ENCODE data around the gene WRNIP1.
A peak's percentile ranks its signal among the peaks of the same experiment; 100 is the strongest.
"Not testable (repeated sequence)": the region's sequence is repeated elsewhere in the genome, so short reads cannot be mapped to it uniquely, and the experiment has no call there.

WRNIP1 gene

DNA sequence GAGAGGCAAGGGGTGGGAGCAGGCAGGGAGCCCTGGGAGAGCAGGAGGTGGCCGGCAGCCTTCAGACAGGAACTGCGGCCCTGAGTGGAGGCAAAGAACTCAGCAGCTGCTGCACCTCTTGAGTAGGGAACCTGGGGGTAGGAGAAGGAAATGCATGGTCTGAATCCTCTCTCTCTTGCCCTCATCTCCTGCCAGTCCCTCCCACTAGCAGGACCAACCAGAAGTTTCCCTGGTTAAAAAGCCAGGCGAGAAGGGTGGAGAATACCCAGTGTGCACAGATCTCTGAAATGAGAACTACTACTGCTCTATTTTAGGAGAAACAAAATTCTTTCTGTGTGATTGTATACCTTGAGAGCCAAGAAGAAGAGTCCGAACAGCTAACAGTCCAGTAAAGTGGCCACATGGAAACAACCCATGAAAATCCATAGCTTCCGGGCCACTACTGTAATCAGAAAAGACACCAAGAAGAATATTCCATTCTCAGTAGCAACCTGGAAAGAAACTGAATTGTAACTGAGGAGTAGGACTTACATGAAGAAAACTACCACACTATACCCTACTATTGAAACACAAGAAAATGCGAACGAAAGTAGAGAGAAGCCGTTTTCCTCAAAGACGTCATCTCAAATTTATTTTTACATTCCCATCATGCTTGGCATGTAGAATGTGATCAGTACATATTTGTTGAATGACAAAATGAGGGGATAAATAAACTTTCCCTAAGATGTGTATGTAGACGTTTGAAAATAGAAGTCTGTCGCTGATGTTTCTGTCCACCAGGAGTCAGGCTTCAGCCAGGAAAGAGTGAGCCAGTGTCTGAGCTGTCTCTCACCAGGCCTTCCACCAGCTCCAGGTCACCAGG is 25.6 kb downstream of the WRNIP1 start:
- DNase-seq = no peak

DNA sequence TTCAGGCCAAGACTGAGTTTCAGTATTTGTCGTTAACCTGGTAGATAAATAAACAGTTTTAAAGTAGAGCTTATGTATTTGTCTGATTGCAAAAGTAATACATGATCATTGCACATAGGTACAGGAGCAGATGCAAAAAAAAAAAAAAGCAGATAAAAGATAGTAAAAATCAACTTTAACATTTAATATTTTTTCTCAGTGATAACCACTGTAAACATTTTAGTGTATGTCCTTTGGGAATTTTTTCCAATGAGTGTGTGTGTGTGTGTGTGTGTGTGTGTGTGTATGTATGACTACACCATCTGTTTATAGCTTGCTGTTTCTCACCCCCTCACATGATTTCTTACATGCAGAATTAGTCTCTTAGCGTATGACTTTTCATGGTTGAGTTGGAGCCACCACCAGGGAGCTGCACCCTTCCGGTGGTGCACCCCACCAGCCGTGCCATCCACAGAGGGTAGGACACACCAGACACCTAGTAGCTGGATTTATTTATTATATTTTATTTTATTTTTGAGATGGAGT is 26.3 kb downstream of the WRNIP1 start:
- DNase-seq = no peak

DNA sequence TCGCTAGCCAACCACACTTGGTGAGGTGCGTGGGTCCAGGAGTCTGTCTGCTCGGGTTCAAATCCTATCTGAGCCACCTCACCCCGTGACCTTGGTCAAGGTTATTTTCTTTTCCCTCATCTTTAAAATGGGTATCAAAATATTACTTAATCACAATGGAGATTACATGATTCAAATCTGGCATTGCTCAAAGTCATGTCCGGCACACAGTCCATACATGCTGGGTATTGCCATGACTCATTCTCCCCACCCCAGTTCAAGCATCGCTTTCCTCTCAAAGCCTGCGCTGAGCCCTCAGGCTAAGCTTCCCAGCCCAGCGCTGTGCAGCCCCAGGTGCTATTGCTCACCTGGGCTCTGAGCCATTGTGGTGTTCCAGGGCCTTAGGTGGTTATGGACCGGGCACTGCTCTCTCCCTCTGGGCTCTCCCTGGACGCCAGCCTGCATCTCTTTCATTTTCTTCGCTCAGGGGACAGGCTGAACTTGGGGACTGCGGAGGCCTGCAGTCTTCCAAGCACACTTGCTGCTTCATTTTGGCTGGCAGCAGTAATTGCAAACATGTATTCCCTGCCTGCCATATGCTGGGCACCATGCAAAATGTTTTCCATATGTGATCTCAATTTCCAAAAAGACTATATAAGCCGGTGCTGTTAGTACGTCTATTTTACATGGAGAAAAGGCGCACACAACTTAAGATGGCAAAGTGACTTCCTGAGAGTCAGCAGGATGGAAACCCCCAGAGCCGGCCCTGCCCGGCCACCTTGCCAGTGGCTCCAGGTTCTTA is 27.3 kb downstream of the WRNIP1 start:
- no peak for DNase-seq

DNA sequence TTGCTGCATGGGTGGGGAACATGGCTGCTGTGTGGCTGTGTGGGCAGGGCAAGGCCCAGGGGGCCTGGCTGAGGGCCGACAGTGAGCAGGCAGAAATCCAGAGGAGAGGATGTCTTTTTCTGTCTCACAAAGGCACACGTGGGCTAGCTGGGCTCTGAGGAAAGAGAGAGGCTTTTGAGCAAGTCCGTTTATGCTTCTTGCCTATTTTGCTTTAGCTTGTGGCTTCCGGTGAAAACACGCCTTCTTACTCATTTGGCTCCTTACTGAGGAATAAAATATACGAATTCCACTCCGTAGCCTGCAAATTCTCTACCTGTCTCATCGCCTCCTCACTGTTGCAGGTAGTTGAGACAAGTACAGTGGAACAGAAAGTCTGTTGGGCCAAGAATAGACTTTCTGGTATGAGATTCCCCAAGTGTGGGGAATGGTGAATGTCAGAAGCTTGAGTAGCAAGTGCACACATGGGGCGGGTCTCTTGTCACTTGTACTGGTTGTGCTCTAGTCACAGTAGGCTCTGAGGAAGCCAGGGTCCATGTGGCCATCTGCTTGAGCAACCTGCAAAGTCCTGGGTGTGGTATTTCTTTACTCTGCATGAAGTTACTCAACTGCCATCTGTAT is 28.4 kb downstream of the WRNIP1 start:
- DNase-seq = peak in 1 of 2 experiments; percentile 11

DNA sequence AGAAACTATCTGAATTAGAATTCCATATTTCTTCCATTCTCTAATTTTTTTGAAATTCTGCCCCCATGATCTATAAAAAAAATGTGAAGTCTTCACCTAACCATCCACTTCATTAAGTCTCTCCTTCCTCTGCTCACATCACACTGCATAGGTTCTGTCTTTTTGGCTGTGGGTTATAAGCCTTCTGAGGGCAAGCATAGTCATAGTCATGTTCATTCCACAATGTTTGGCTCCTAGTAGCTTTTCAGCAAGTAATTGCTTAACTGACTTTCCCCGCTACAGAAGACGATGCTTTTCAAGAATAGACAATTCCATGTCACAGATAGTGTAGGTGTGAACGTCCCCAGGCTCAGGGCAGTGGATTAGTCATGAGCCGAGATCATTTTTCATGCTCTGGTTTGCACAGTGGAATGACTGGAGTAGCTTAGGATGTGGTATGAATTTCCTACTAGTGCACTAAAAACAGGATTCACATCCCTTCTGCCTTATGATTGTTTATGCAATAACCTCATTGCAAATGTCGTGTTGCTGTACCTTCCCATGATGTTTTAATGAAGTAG is 29.1 kb downstream of the WRNIP1 start:
- no peak for DNase-seq

DNA sequence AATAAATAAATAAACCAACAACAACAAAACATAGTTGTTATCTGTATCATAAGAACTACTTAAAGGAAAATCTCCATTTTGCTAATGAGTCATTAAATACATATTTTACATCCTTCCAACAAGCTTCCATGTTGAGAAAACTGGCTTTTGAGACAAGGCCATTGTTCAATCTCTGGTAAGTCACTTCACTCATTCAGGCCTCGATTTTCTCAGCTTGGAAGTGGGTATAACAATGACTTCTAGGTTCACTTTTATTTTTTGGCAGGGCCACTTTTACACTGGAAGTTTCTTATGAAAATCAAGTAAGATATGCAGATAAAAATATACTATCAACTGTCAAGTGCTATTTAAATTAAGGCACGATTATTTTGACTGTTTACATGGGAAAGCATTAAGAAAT is 30.0 kb downstream of the WRNIP1 start:
- DNase-seq = no peak

DNA sequence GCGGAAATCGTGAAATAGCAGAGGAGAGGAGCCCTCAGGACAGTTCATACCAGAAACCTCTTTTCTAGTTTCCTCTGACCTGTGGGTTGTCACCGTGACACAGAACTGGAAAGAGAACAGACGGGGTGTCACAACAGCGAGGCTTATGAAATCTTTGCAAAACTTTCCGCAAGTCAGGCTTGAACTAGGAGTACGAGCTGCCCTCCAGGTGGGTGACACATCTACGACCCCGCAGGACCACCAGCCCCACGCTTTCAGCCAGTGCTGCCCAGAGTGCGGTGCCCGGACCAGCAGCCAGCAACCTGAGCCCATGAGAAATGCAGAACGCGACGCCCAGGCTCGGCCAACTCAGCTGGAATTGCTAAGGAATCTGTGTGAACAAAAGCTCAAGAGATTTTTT is 30.8 kb downstream of the WRNIP1 start:
- no peak for DNase-seq

DNA sequence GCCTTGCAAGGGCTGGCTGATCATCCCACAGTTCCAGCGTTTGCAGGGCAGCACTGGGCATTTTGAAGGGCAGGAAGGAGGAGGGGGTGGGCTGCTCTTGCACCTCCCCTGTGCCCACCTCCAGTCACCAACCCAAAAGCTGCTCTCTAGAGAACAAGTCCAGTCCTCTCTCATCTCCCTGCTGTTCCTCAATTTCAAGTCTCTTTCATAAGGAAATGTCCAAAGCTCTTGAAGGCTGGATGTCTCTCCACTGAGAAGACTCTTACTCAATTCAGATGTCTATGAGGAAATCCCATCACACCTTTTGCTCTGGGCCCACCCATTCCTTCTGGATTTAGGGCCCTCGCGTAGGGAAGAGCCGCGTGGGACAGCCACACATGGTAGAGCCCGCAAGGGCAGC is 31.7 kb downstream of the WRNIP1 start:
- DNase-seq = no peak

DNA sequence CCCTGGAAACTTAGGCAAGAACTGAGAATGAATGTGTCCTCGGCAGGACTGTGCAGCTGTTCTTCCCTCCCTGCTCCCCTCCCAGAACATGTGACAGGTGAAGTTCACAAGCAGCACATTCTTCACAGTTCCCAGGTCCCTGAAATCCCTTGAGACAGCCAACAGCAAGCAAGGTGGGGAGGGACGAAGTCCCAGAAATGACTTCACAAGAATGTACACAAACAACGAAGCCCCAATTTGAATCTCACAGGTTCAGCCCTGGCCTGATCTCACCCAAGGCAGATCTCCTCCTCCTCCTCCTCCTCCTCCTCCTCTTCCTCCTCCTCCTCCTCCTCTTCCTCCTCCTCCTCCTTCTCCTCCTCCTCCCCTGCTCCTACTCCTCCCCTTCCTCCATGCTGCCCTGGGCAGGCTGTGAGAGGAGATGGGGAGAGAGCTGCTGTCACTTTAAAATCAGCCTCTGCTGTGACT is 32.4 kb downstream of the WRNIP1 start:
- no peak for DNase-seq

DNA sequence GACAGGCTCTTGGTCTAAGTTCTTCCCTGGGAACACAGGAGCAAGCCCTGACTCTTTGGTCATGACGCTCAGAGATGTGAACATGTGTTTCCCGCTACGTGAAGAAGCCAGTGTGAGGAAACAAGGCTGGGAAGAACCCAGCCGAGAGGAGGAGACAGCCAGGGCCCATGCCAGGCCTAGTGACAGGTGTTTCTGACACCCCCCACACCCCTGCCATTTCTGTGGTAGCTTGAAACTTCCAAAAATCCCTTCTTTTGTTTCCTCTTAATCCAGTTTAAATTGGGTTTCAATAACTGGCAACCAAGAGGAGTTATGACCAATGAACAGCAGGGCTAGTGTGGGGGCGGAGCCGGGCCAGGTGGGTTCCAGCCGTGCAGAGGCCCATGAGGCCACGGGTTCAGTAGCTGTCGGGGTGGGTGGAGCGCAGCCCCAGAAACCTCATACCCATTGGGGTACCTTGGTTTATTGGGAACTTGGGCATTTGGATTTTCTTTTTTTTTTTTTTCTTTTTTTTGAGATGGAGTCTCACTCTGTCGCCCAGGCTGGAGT is 33.5 kb downstream of the WRNIP1 start:
- DNase-seq = no peak

DNA sequence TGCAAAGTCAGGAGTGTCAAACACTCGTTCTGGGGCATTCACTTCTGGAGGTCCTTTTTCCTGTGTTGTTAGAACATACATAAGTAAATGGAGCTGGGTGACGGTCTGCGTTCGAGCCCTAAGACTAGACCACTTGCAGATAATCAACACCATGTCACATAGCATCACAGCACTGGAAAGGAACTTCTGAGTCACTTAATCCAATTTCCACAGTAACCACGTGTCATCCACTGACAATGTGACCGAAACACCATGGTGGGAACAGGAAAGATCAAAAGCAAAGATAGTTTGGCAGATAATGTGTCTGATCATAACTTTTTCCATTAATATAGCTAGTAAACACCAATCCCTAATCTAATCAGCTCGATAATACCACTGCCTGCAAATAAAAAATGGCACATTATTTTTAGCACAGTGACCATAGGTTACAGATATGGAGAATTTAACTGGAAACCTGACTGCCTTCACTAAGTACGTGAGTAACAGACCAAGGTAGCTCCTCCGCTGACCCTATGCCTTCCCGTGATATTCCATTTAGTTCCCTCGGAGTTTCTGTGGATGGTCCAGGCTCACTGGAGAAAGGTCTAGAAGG is 34.8 kb downstream of the WRNIP1 start:
- no peak for DNase-seq

DNA sequence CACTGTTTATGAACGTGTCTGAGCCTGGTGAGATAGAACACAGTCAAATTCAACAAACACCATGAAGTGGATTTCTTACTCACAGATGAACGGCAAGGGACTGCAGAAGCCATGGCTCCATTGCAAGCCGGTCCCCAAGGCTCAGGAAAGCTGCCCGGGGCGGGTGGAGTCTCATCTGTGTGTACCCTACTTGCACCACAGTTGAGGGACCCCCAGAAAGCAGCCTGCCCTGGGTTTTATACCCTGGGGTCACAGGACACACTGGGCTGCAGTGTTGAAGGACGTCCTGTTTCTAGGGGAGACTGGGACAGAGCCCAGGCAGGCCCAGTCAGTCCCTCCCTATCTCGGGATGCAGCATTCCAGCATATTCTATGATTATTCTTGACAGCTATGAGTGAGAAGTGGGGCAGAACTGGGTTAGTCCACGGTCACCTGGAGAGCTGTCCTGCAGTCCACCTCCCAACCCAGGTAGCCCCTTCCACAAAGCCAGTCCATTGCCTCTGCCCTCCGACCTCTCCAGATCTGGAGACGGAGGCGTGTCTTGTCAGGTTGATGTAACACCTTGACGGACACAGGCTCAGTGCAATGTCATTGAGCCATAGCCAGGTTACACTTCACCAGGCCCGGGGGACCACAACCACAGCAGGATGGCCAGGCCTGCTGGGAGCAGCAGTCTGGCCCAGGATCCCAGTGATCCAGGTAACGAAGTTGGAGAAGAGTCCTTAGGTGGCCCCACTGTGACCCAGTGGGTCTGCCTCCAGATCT is 35.5 kb downstream of the WRNIP1 start:
- DNase-seq = no peak

DNA sequence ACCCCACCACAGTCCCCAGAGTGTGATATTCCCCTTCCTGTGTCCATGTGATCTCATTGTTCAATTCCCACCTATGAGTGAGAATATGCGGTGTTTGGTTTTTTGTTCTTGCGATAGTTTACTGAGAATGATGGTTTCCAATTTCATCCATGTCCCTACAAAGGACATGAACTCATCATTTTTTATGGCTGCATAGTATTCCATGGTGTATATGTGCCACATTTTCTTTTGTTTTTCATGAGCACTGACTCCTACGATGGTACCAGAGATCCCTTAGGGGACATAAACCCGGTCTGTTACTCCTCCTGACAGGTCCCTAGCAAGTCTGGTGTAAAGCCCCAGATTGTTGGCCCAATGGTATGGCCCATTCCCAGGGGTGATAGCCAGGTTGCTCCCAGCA is 36.5 kb downstream of the WRNIP1 start:
- not testable (repeated sequence) for DNase-seq

DNA sequence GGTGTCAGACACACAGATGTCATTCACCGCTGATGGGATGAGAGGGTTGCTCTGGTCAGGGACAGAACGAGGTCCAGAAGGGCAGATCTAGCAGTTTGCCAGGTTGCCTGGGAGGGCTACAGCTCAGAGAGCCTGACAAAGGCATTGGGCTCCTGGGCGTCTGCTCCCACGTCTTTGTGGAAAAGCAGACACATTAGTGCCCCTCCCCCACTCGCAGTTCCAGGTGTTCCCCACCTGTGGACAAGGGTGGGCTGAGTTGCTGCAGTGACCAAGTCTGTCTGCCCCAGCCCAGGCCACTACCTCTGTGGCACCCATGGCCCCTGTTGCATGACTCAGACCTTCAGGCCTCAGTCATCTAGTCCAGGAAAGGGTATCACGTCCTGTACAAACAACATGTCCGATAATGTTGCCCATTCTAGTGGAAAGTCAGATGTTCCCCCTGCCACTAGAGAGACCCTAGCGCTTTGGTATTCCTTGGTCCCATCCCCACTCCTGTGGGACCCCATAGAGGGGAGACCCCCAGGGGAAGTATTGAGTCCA is 37.4 kb downstream of the WRNIP1 start:
- no peak for DNase-seq

DNA sequence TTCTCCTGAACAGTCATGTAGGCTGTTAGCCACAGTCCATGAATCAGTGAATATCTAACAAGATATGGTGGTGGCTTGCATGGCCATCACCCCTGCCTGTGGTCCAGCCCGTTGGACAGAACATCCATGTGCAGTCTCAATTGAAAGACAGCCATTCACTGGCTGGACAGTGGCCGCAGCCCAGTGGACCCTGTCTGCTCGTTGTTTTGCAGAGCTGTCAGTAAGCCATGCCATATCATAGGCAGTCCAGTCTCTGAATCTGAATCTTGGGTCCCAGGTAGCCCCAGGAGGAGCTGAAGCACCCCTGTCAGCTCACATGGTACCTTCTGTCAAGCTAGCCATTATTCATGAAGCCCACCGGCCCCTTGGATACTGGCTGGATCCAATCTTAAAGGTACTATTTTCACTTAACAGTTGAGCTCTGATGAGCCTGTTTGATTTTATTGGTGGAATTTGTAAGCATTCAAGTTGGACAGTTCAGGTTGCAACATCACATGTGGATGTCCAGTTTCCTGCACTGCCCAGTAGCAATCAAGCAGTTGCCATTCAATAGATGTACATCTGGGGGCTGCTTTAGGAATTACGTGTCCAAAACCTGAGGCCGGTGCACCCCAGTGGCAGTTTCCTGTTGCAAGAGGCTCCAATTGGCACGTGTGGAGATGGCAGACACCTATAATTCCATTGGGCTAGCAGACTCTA is 38.7 kb downstream of the WRNIP1 start:
- DNase-seq = no peak

DNA sequence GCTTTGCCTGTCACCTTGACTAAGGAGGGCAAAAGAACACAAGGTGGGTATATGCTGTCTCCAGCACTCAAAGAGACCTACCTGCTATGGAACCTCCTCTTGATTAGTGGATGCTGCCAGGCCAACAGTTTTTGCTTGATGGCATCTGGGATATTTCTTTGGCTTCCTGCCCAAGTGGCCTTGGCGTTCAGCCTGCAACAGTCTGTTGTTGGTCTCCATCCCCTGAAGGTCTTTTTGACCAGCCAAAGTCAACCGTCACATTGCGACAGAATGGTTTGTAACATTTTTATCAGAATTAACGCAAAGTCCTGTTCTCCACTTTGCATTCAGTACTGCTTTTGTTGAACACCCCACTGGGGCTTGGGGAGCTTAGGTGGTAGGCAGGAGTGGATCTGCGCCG is 39.3 kb downstream of the WRNIP1 start:
- DNase-seq = no peak

DNA sequence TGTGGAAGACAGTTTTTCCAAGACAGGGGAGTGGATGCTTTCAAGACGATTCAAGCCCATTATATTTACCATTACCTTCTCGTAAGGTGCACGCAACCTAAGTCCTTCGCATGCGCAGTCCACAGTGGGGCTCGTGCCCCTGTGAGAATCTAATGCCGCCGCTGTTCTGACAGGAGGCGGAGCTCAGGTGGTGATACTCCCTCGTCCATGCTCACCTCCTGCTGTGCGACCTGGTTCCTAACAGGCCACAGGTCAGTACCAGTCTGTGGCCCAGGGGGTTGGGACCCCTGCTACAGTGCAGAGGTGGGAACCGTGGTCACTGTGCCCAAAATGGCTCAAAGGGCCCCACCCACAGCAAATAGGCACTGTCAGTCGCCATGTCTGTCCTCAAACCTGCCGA is 39.8 kb downstream of the WRNIP1 start:
- DNase-seq = no peak

DNA sequence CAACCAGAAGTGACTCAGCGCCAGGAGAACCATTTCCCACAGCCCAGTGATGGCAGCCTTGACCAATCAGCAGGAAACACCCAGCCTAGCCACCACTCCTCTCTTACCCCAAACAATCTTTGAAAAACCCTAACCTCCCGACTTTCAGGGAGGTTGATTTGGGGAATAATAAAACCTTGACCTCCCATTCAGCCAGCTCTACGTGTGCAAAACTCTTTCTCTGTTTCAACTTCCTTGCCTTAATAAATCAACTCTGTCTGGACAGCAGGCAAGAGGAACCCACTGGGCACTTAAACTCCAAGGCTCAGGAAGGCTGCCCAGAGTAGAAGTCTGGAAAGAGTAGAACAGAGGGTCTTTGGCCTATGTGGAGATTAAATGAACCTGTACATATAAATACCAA is 41.5 kb downstream of the WRNIP1 start:
- no peak for DNase-seq

DNA sequence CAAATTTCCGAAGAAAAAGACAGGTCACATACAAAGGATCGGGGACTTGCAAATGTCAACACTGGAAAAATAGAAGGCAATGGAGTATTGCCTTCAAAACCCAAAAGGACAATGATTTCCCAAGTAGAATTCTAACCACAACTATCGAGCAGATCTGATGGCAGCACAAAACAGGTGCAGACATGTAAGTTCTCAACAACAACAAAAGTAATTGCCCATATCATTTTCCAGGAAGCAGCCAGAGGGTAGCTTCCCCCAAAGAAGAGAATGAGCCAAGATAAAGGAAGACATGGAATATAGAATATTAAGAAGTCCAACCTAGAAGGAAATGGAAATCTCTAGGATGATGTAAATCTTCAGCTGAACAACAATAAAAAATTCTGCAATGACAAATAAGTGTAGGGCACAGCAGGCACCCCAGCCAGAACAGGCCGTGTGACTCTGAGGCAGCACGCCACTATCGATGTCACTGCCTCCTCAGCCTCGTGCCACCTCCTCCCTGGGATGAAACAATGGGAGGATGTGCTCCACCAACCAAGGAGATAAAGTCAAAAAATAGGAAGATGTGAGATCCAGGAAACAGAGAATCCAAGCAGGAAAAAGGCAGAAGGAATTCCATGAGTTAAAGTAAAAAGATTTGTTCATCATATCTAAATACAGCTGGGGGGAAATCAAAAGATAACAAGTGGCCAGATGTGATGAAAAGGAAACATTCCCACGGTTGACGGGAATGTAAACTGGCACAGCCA is 42.3 kb downstream of the WRNIP1 start:
- no peak for DNase-seq

DNA sequence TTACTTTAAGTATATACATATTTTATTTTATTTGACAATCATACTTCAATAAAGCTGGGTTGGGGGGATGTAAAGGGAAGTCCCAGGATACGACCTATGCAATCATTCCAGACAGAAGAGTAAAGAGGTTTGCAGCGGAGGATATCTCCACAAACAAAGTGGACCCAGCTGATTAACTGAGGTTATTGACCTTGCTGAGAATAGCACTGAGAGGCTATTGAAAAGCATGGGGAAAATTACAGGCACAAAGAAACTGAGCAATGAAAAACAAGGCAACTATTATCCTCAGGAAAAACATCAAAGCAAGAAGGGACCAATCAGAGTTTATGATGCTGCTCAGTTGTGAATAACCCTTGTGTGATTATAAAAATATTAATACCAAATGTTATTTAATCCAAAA is 43.8 kb downstream of the WRNIP1 start:
- DNase-seq = no peak

Data from NCI-H187 (cell line).